SK-N-SH treated with all-trans-retinoic acid at 6 μM for 48 hours (cell line): ENCODE measurements around the gene RAPGEF4.
A peak's percentile ranks its signal among the peaks of the same experiment; 100 is the strongest.

Experiments used
- ATAC-seq: fragments of 200-7000 bp; cut with Tn5 transposase; 3 replicates; pipeline ENCODE4 v1.9.1; 2020; ENCODE audit warnings: mild to moderate bottlenecking, moderate library complexity
- ARNTL ChIP-seq: fragments of 450-650 bp; formaldehyde crosslinking; IDR thresholded peaks from 2 replicates; pipeline ENCODE4 v1.5.0; 2020; ENCODE audit warnings: low read depth, mild to moderate bottlenecking, moderate library complexity, borderline replicate concordance
- BACH2 ChIP-seq: fragments of 250-450 bp; sonication (Bioruptor Pico); IDR thresholded peaks from 2 replicates; pipeline ENCODE4 v1.9.0; 2021; ENCODE audit warnings: mild to moderate bottlenecking, borderline replicate concordance
- CSDC2 ChIP-seq: fragments of 250-450 bp; sonication (Bioruptor Pico); IDR thresholded peaks from 2 replicates; pipeline ENCODE4 v1.5.0; 2020; ENCODE audit warnings: mild to moderate bottlenecking, moderate library complexity
- ESRRG ChIP-seq: fragments of 250-450 bp; sonication (Bioruptor Pico); IDR thresholded peaks from 2 replicates; pipeline ENCODE4 v1.6.1; 2021; ENCODE audit warnings: mild to moderate bottlenecking
- GLIS3 ChIP-seq: fragments of 250-450 bp; sonication (Bioruptor Pico); IDR thresholded peaks from 2 replicates; pipeline ENCODE4 v1.5.0; 2020; ENCODE audit warnings: mild to moderate bottlenecking, moderate library complexity
- ISL1 ChIP-seq: fragments of 250-450 bp; sonication (Bioruptor Pico); IDR thresholded peaks from 2 replicates; pipeline ENCODE4 v2.1.2; 2022; ENCODE audit warnings: mild to moderate bottlenecking, moderate library complexity
- OSR1 ChIP-seq: fragments of 250-450 bp; sonication (Bioruptor Pico); IDR thresholded peaks from 2 replicates; pipeline ENCODE4 v1.8.0; 2022; ENCODE audit warnings: moderate library complexity, mild to moderate bottlenecking, inconsistent platforms
- PPARA ChIP-seq: fragments of 250-450 bp; sonication (Bioruptor Pico); IDR thresholded peaks from 2 replicates; pipeline ENCODE4 v1.5.0; 2020; ENCODE audit warnings: mild to moderate bottlenecking, borderline replicate concordance
- RARB ChIP-seq: fragments of 250-450 bp; sonication (Bioruptor Pico); IDR thresholded peaks from 2 replicates; pipeline ENCODE4 v1.8.0; 2021; ENCODE audit warnings: mild to moderate bottlenecking, moderate library complexity
- SNAI2 ChIP-seq: fragments of 250-450 bp; sonication (Bioruptor Pico); IDR thresholded peaks from 2 replicates; pipeline ENCODE4 v1.5.0; 2020; ENCODE audit warnings: mild to moderate bottlenecking, moderate library complexity
- TCF4 ChIP-seq: fragments of 250-450 bp; sonication (Bioruptor Pico); IDR thresholded peaks from 2 replicates; pipeline ENCODE4 v1.8.0; 2021; ENCODE audit warnings: mild to moderate bottlenecking, moderate library complexity, borderline replicate concordance
- TOX ChIP-seq: fragments of 250-450 bp; sonication (Bioruptor Pico); IDR thresholded peaks from 2 replicates; pipeline ENCODE4 v1.8.0; 2021; ENCODE audit warnings: mild to moderate bottlenecking, moderate library complexity, borderline replicate concordance
- ZFP3 ChIP-seq: fragments of 250-450 bp; sonication (Bioruptor Pico); IDR thresholded peaks from 2 replicates; pipeline ENCODE4 v1.5.0; 2020; ENCODE audit warnings: mild to moderate bottlenecking, moderate library complexity
- ZNF565 ChIP-seq: fragments of 450-650 bp; formaldehyde crosslinking; conservative IDR thresholded peaks from 2 replicates; pipeline ENCODE4 v1.5.0; 2020; ENCODE audit warnings: low read depth, mild to moderate bottlenecking, moderate library complexity
- ZNF8 ChIP-seq: fragments of 450-650 bp; formaldehyde crosslinking; IDR thresholded peaks from 2 replicates; pipeline ENCODE4 v1.5.0; 2020; ENCODE audit warnings: mild to moderate bottlenecking, moderate library complexity
- TF ChIP-seq, protein P1 (sequence below): fragments of 250-450 bp; sonication (Bioruptor Pico); IDR thresholded peaks from 2 replicates; pipeline ENCODE4 v1.5.1; 2020; ENCODE audit warnings: low read depth, mild to moderate bottlenecking, moderate library complexity
- TF ChIP-seq, protein P2 (sequence below): fragments of 250-450 bp; sonication (Bioruptor Pico); IDR thresholded peaks from 2 replicates; pipeline ENCODE4 v1.8.0; 2020; ENCODE audit warnings: mild to moderate bottlenecking, moderate library complexity, borderline replicate concordance
- TF ChIP-seq, protein P3 (sequence below): fragments of 250-450 bp; sonication (Bioruptor Pico); IDR thresholded peaks from 2 replicates; pipeline ENCODE4 v1.5.0; 2020; ENCODE audit warnings: mild to moderate bottlenecking, moderate library complexity
- TF ChIP-seq, protein P4 (sequence below): fragments of 250-450 bp; sonication (Bioruptor Pico); IDR thresholded peaks from 2 replicates; pipeline ENCODE4 v1.8.0; 2021; ENCODE audit warnings: low read depth, mild to moderate bottlenecking, moderate library complexity, borderline replicate concordance
- TF ChIP-seq, protein P5 (sequence below): fragments of 250-450 bp; sonication (Bioruptor Pico); IDR thresholded peaks from 2 replicates; pipeline ENCODE4 v1.5.1; 2021; ENCODE audit warnings: mild to moderate bottlenecking, moderate library complexity

Gene RAPGEF4

DNA sequence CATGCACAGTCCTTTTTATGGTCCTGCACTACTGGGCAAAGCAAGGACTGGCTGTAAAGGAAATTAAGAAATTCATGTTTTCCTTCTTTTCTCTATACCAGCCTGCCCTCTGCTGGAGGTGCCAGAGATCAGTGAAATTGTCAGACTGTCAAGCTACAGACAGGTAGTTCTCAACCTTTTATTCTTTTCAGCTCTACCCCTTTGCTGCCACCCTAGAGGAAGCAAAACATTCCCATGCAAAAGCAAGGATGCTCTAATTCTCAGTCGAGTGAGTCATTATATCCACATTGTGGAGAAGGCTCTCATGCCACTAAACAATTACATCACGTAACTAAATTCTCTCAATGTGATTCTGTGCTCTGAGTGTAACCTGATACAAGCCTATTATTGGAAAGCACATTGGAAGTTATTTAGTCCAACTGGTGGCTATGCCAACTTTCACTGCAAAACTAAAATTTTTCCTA lies 25.0 kb upstream of the RAPGEF4 start:
- peak; percentile 92 for ATAC-seq
- no peak for TF ChIP-seq ZFP3 (CRISPR knock-in tag)
- no peak for TF ChIP-seq TCF4 (CRISPR knock-in tag)
- no peak for TF ChIP-seq GLIS3 (CRISPR knock-in tag)
- no peak for TF ChIP-seq CSDC2 (CRISPR knock-in tag)
- no peak for TF ChIP-seq ESRRG (CRISPR knock-in tag)
- TF ChIP-seq, protein P1, sequence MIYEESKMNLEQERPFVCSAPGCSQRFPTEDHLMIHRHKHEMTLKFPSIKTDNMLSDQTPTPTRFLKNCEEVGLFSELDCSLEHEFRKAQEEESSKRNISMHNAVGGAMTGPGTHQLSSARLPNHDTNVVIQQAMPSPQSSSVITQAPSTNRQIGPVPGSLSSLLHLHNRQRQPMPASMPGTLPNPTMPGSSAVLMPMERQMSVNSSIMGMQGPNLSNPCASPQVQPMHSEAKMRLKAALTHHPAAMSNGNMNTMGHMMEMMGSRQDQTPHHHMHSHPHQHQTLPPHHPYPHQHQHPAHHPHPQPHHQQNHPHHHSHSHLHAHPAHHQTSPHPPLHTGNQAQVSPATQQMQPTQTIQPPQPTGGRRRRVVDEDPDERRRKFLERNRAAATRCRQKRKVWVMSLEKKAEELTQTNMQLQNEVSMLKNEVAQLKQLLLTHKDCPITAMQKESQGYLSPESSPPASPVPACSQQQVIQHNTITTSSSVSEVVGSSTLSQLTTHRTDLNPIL, result no peak
- no peak for TF ChIP-seq ZNF565
- TF ChIP-seq ZNF8 (CRISPR knock-in tag), result no peak
- no peak for TF ChIP-seq SNAI2 (CRISPR knock-in tag)
- no peak for TF ChIP-seq RARB
- TF ChIP-seq TOX (CRISPR knock-in tag), result no peak
- TF ChIP-seq ARNTL (CRISPR knock-in tag), result no peak
- no peak for TF ChIP-seq ISL1 (CRISPR knock-in tag)
- TF ChIP-seq PPARA (CRISPR knock-in tag), result no peak
- TF ChIP-seq, protein P2, sequence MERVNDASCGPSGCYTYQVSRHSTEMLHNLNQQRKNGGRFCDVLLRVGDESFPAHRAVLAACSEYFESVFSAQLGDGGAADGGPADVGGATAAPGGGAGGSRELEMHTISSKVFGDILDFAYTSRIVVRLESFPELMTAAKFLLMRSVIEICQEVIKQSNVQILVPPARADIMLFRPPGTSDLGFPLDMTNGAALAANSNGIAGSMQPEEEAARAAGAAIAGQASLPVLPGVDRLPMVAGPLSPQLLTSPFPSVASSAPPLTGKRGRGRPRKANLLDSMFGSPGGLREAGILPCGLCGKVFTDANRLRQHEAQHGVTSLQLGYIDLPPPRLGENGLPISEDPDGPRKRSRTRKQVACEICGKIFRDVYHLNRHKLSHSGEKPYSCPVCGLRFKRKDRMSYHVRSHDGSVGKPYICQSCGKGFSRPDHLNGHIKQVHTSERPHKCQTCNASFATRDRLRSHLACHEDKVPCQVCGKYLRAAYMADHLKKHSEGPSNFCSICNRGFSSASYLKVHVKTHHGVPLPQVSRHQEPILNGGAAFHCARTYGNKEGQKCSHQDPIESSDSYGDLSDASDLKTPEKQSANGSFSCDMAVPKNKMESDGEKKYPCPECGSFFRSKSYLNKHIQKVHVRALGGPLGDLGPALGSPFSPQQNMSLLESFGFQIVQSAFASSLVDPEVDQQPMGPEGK (CRISPR knock-in tag), result no peak

DNA sequence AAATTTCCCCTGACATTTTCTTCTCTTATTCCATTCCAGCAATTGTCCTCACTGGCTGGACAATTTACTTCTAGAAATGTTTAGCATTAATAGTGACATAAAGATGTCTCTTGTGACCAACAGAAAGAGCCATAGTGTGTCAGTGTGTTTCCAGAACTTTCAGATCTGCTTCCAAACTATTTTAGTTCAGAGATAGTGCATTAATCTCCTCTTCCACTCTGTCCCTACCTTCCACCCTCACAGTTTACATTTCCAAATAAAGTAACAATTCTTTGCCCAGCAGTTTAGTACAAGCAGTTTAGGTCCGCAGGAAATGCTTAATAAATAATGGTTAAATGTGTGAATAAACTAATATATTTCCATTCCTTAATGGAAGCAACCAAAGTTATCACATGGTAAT lies 24.5 kb upstream of the RAPGEF4 start:
- ATAC-seq, result no peak
- TF ChIP-seq GLIS3 (CRISPR knock-in tag), result no peak
- no peak for TF ChIP-seq ARNTL (CRISPR knock-in tag)
- no peak for TF ChIP-seq ZFP3 (CRISPR knock-in tag)
- TF ChIP-seq OSR1 (CRISPR knock-in tag), result no peak
- no peak for TF ChIP-seq ISL1 (CRISPR knock-in tag)
- no peak for TF ChIP-seq TCF4 (CRISPR knock-in tag)
- TF ChIP-seq, all 23 proteins: peak for 0

DNA sequence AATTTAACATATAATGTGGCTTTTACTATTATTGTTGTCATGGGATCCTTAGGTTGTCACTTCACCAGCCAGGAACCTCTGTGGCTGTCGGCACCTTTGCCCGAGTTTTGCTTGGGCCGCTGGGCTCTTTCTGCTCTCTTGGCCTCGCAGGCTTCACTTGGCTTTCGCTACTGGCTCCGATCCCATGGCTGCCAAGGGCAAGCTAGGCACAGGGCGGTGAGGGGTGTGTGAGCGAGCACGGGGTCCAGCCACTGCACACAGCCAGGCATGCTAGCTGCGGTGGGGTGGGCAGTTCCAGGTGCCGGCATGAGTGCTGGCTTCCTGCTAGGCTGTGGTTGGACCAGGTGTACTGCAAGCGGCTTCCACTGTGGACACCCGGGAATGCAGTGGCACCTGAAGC lies 23.4 kb upstream of the RAPGEF4 start:
- no peak for TF ChIP-seq TOX (CRISPR knock-in tag)
- TF ChIP-seq, protein P1, result no peak
- no peak for TF ChIP-seq ZNF565
- no peak for TF ChIP-seq PPARA (CRISPR knock-in tag)
- TF ChIP-seq, protein P3, sequence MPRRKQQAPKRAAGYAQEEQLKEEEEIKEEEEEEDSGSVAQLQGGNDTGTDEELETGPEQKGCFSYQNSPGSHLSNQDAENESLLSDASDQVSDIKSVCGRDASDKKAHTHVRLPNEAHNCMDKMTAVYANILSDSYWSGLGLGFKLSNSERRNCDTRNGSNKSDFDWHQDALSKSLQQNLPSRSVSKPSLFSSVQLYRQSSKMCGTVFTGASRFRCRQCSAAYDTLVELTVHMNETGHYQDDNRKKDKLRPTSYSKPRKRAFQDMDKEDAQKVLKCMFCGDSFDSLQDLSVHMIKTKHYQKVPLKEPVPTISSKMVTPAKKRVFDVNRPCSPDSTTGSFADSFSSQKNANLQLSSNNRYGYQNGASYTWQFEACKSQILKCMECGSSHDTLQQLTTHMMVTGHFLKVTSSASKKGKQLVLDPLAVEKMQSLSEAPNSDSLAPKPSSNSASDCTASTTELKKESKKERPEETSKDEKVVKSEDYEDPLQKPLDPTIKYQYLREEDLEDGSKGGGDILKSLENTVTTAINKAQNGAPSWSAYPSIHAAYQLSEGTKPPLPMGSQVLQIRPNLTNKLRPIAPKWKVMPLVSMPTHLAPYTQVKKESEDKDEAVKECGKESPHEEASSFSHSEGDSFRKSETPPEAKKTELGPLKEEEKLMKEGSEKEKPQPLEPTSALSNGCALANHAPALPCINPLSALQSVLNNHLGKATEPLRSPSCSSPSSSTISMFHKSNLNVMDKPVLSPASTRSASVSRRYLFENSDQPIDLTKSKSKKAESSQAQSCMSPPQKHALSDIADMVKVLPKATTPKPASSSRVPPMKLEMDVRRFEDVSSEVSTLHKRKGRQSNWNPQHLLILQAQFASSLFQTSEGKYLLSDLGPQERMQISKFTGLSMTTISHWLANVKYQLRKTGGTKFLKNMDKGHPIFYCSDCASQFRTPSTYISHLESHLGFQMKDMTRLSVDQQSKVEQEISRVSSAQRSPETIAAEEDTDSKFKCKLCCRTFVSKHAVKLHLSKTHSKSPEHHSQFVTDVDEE (CRISPR knock-in tag), result no peak
- TF ChIP-seq ESRRG (CRISPR knock-in tag), result no peak
- TF ChIP-seq, protein P4, sequence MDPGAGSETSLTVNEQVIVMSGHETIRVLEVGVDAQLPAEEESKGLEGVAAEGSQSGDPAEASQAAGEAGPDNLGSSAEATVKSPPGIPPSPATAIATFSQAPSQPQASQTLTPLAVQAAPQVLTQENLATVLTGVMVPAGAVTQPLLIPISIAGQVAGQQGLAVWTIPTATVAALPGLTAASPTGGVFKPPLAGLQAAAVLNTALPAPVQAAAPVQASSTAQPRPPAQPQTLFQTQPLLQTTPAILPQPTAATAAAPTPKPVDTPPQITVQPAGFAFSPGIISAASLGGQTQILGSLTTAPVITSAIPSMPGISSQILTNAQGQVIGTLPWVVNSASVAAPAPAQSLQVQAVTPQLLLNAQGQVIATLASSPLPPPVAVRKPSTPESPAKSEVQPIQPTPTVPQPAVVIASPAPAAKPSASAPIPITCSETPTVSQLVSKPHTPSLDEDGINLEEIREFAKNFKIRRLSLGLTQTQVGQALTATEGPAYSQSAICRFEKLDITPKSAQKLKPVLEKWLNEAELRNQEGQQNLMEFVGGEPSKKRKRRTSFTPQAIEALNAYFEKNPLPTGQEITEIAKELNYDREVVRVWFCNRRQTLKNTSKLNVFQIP (CRISPR knock-in tag), result no peak
- TF ChIP-seq, protein P2 (CRISPR knock-in tag), result no peak
- TF ChIP-seq BACH2 (CRISPR knock-in tag), result no peak
- TF ChIP-seq, protein P5, sequence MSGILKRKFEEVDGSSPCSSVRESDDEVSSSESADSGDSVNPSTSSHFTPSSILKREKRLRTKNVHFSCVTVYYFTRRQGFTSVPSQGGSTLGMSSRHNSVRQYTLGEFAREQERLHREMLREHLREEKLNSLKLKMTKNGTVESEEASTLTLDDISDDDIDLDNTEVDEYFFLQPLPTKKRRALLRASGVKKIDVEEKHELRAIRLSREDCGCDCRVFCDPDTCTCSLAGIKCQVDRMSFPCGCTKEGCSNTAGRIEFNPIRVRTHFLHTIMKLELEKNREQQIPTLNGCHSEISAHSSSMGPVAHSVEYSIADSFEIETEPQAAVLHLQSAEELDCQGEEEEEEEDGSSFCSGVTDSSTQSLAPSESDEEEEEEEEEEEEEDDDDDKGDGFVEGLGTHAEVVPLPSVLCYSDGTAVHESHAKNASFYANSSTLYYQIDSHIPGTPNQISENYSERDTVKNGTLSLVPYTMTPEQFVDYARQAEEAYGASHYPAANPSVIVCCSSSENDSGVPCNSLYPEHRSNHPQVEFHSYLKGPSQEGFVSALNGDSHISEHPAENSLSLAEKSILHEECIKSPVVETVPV (CRISPR knock-in tag), result no peak
- no peak for TF ChIP-seq RARB
- ATAC-seq, result no peak
